Lower leg skin (tissue), 4 donors: ENCODE results near the gene MYO9B. TPM values are rescaled to one million over a fixed set of nuclear protein-coding genes. Genes with fewer than 3 reads are reported as not detected.

ENCODE experiments used
- DNase-seq, 2 donors: peaks; one replicate each; pipeline ENCODE4 v3.0.0-alpha.2; 2019; ENCODE audit warnings: low spot score in 2 of 2
- H3K4me3 ChIP-seq: fragments of 200-600 bp; sonication (generic); 2 replicates; pipeline ENCODE4 v1.5.1; 2017; ENCODE audit warnings: mild to moderate bottlenecking, low read depth; ENCODE audit not compliant: poor library complexity, severe bottlenecking
- CTCF ChIP-seq, 3 donors: fragments of 450-650 bp; IDR thresholded peaks; one replicate each; pipeline ENCODE4 v1.5.1; 2016; ENCODE audit warnings: antibody characterized with exemption in 3 of 3, mild to moderate bottlenecking in 3 of 3, moderate library complexity in 2 of 3
- POLR2A ChIP-seq, 2 donors: fragments of 450-650 bp; IDR thresholded peaks; one replicate each; pipeline ENCODE4 v1.6.1; 2016 to 2017; ENCODE audit warnings: antibody characterized with exemption in 2 of 2, mild to moderate bottlenecking in 1 of 2, moderate library complexity in 1 of 2
- WGBS, 2 donors: methylation state at CpG; one replicate each; pipeline ENCODE4 v1.1.5; 2018; 5-methylcytosine and 5-hydroxymethylcytosine counted together
- intact Hi-C: fragments of 100-400 bp; cut with DNase I; formaldehyde crosslinking; loops from one replicate; pipeline ENCODE4 v1.15.0; 2023; ENCODE audit warnings: low total_unique reads
- total RNA-seq, 4 donors: library from RNA; depleted of rRNA; stranded (reverse); fragments of >200 nt; gene quantifications; one replicate each; pipeline ENCODE4 v1.1.0, GENCODE V29; 2016

Gene MYO9B
- total RNA-seq, 4 donors from 2014 or later: 29.2 to 63.1 (median 43.5) TPM

GRCh38 chr19:17078920-17079709, 3.5 kb downstream of the MYO9B start:
- WGBS, 2 donors: 66 to 72% methylated on average over 19 of the region's 19 CpGs
- DNase-seq: no peak
- no peak overlapping the region for H3K4me3 ChIP-seq
- no peak for TF ChIP-seq POLR2A (IDR thresholded peaks at IDR 0.05)
- no peak for TF ChIP-seq CTCF (IDR thresholded peaks at IDR 0.05)
- intact Hi-C loops: no loop called here

GRCh38 chr19:17079710-17080439, 4.3 kb downstream of the MYO9B start:
- 52 to 60% methylated on average over 28 of the region's 28 CpGs for WGBS, 2 donors
- TF ChIP-seq POLR2A (IDR thresholded peaks at IDR 0.05) (no peak), CTCF (IDR thresholded peaks at IDR 0.05) (peak in 1 of 3 donors; percentile 11)
- intact Hi-C loops: no loop called here
- no peak overlapping the region for H3K4me3 ChIP-seq
- DNase-seq: peak; percentile 77 to 89

GRCh38 chr19:17080440-17080801, 4.8 kb downstream of the MYO9B start:
- intact Hi-C loops: no loop called here
- 79% methylated on average over 4 of the region's 4 CpGs for WGBS, 2 donors
- TF ChIP-seq POLR2A (IDR thresholded peaks at IDR 0.05): no peak
- no peak for TF ChIP-seq CTCF (IDR thresholded peaks at IDR 0.05)
- DNase-seq: no peak
- H3K4me3 ChIP-seq: no peak overlapping the region

GRCh38 chr19:17081672-17082630, 6.4 kb downstream of the MYO9B start:
- intact Hi-C loops: no loop called here
- WGBS, 2 donors: 61 to 73% methylated on average over 18 to 19 of the region's 20 CpGs
- H3K4me3 ChIP-seq: no peak overlapping the region
- TF ChIP-seq POLR2A (IDR thresholded peaks at IDR 0.05): no peak
- no peak for TF ChIP-seq CTCF (IDR thresholded peaks at IDR 0.05)
- DNase-seq: no peak

- no peak for DNase-seq
- H3K4me3 ChIP-seq: no peak overlapping the region
- WGBS, 2 donors: 83 to 94% methylated on average over 13 to 14 of the region's 14 CpGs
- TF ChIP-seq POLR2A (IDR thresholded peaks at IDR 0.05) (no peak), CTCF (IDR thresholded peaks at IDR 0.05) (no peak)
- intact Hi-C loops: no loop called here
Observed at GRCh38 chr19:17086120-17086519, 10.5 kb downstream of the MYO9B start.
